ENCODE measurements around the gene MUTYH. TPM values are rescaled to one million over a fixed set of nuclear protein-coding genes. Genes with fewer than 3 reads are reported as not detected.
A peak's percentile ranks its signal among the peaks of the same experiment; 100 is the strongest.
"Not testable (repeated sequence)": the region's sequence is repeated elsewhere in the genome, so short reads cannot be mapped to it uniquely, and the experiment has no call there.

Gene MUTYH
- total RNA-seq, 1 donor from 2014 or later: 25.1 TPM

DNA sequence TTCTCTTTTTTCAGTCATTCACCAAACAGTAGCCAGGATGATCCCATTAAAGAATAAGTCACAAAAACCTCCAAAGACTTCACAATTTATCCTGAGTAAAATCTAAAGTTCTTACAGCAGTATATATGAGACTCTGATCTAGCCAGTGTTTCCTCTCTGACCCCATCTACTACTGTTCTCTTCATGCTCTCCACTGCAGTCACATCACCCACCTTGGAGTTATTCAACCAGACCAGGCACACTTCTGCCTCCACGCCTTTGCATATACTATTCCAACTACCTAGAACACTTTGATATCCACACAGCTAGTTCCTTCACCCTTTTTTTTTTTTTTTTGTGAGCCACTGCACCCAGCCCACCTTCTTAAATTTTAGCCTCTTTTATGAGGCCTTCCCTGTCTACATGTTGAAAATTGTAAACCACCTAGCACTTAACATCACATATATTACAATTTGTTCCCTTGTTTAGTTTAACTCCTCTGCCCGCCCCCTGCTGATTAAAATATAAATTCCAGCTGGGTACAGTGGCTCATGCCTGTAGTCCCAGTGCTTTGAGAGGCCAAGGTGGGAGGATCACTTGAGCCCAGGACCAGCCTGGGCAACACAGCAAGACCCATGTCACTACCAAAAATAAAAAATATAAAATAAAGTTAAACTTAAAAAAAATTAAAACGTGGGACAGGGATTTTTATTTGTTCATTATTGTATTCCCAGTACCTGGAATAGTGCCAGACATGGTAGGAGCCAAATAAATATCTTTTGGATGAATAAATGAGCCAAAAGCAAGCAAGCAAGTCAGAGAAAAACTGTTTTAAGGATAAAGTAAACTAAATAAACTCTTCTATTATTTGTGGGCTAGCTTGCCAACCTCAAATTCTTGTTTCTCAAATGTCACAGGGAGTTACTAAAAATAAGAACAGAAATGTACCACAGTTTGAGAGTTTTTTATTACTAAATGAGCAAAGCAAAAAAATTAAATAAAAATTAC, 35.2 kb upstream of the MUTYH start:
- DNase-seq (ENCODE audit: extremely low spot score, unreplicated experiment): no peak
- Mint-ChIP-seq H3K4me1 (ENCODE audit: unreplicated experiment) (peaks cover 10% of the 10 kb centered on the region), H3K27ac (ENCODE audit: unreplicated experiment) (no peak overlapping the region), H3K36me3 (ENCODE audit: unreplicated experiment) (no peaks in the 10 kb centered on the region), H3K27me3 (ENCODE audit: unreplicated experiment) (peaks cover 20% of the 10 kb centered on the region), H3K9me3 (ENCODE audit: unreplicated experiment) (no peaks in the 10 kb centered on the region), H3K4me3 (ENCODE audit: unreplicated experiment) (no peak overlapping the region)
- TF ChIP-seq, protein P1, sequence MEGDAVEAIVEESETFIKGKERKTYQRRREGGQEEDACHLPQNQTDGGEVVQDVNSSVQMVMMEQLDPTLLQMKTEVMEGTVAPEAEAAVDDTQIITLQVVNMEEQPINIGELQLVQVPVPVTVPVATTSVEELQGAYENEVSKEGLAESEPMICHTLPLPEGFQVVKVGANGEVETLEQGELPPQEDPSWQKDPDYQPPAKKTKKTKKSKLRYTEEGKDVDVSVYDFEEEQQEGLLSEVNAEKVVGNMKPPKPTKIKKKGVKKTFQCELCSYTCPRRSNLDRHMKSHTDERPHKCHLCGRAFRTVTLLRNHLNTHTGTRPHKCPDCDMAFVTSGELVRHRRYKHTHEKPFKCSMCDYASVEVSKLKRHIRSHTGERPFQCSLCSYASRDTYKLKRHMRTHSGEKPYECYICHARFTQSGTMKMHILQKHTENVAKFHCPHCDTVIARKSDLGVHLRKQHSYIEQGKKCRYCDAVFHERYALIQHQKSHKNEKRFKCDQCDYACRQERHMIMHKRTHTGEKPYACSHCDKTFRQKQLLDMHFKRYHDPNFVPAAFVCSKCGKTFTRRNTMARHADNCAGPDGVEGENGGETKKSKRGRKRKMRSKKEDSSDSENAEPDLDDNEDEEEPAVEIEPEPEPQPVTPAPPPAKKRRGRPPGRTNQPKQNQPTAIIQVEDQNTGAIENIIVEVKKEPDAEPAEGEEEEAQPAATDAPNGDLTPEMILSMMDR (IDR thresholded peaks at IDR 0.05): no peak

DNA sequence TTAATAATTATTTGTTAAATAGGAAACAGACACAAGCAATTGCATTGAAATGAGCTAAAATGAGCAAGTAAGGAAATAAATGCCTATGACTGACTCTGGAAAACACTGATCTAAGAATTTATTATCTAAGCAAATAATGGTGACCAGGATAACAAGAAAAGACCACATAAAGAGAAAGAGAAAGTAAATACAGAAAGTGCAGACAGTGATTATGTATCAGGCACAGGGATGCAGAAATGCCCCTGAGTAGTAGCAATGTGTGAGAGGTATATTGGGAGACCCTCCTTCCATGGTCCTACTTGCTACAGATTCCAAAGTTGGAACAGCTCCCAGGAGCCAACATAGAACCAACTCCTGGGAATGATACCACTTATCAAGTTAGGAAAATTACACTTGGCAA, 33.3 kb upstream of the MUTYH start:
- Mint-ChIP-seq H3K27me3 (ENCODE audit: unreplicated experiment) (peaks cover 17% of the 10 kb centered on the region), H3K4me1 (ENCODE audit: unreplicated experiment) (peaks cover 10% of the 10 kb centered on the region), H3K36me3 (ENCODE audit: unreplicated experiment) (no peaks in the 10 kb centered on the region), H3K4me3 (ENCODE audit: unreplicated experiment) (no peak overlapping the region), H3K9me3 (ENCODE audit: unreplicated experiment) (no peaks in the 10 kb centered on the region), H3K27ac (ENCODE audit: unreplicated experiment) (no peak overlapping the region)
- DNase-seq (ENCODE audit: extremely low spot score, unreplicated experiment): no peak
- TF ChIP-seq, protein P1 (IDR thresholded peaks at IDR 0.05): no peak

DNA sequence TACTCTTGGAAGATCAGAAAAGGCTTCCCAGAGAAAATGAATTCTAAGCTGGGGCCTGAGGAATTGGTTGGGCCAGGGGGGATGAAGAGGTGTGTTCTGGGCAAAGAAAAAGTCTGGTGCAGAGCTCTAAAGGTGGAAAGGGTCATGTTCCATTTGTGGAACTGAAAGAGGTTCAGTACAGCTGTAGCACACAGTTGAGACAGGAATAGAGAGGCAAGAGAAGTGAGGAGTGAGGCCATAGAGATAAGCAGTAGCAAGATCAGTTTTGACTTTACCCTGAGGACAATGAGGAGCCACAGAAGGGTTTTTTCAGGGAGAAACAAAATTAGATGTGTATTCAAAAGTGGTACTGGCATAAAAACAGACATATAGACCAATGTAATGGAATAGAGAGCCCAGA, 30.3 kb upstream of the MUTYH start:
- Mint-ChIP-seq H3K27ac (ENCODE audit: unreplicated experiment) (no peak overlapping the region), H3K36me3 (ENCODE audit: unreplicated experiment) (no peaks in the 10 kb centered on the region), H3K27me3 (ENCODE audit: unreplicated experiment) (peaks cover 17% of the 10 kb centered on the region), H3K4me1 (ENCODE audit: unreplicated experiment) (peaks cover 6% of the 10 kb centered on the region), H3K9me3 (ENCODE audit: unreplicated experiment) (no peaks in the 10 kb centered on the region), H3K4me3 (ENCODE audit: unreplicated experiment) (no peak overlapping the region)
- TF ChIP-seq, protein P1 (IDR thresholded peaks at IDR 0.05): no peak
- no peak for DNase-seq (ENCODE audit: extremely low spot score, unreplicated experiment)

DNA sequence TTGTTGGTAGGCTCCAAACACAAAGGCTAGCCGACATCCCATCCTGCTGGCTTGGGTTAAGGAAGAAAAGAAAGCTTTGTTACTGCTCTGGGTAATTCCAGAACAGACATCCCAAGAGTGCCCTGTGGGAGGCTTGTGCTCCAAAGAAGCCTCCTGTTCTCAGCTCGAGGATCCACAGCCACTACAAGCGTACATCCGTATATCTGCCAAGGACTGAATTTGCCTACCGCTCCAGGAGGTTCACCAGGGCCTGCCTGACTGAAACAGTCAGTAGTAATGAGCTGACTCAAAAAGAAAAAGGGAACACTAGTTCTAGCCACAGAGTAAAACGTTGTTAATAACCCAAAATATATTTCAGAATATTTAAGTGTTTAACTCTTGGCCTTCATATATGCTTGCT, 24.8 kb upstream of the MUTYH start:
- Mint-ChIP-seq H3K27me3 (ENCODE audit: unreplicated experiment) (no peaks in the 10 kb centered on the region), H3K36me3 (ENCODE audit: unreplicated experiment) (no peaks in the 10 kb centered on the region), H3K4me3 (ENCODE audit: unreplicated experiment) (no peak overlapping the region), H3K27ac (ENCODE audit: unreplicated experiment) (no peak overlapping the region), H3K4me1 (ENCODE audit: unreplicated experiment) (peaks cover 9% of the 10 kb centered on the region), H3K9me3 (ENCODE audit: unreplicated experiment) (no peaks in the 10 kb centered on the region)
- DNase-seq (ENCODE audit: extremely low spot score, unreplicated experiment): peak; percentile 42
- TF ChIP-seq, protein P1 (IDR thresholded peaks at IDR 0.05): no peak

DNA sequence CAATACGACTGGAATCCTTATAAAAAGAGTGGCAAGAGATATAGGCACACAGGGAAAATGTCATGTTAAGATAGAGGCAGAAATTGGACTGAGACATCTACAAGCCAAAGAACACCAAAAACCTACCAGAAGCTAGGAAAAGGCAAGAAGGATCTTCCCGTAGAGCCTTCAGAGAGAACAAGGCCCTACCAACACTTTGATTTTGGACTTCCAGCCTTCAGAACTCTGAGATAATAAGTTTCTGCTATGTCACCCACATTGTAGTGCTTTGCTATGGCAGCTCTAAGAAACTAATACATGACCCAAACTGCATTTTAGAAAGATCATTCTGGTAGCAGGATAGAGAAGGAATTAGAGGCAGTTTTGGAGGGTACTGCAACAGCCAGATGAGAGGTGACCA, 24.1 kb upstream of the MUTYH start:
- no peak overlapping the region for H3K27ac Mint-ChIP-seq (ENCODE audit: unreplicated experiment)
- H3K4me3 Mint-ChIP-seq (ENCODE audit: unreplicated experiment): no peak overlapping the region
- TF ChIP-seq, protein P1 (IDR thresholded peaks at IDR 0.05): no peak
- no peak for DNase-seq (ENCODE audit: extremely low spot score, unreplicated experiment)
- peaks cover 12% of the 10 kb centered on the region for H3K4me1 Mint-ChIP-seq (ENCODE audit: unreplicated experiment)
- no peaks in the 10 kb centered on the region for H3K36me3 Mint-ChIP-seq (ENCODE audit: unreplicated experiment)
- H3K9me3 Mint-ChIP-seq (ENCODE audit: unreplicated experiment): no peaks in the 10 kb centered on the region
- H3K27me3 Mint-ChIP-seq (ENCODE audit: unreplicated experiment): no peaks in the 10 kb centered on the region

DNA sequence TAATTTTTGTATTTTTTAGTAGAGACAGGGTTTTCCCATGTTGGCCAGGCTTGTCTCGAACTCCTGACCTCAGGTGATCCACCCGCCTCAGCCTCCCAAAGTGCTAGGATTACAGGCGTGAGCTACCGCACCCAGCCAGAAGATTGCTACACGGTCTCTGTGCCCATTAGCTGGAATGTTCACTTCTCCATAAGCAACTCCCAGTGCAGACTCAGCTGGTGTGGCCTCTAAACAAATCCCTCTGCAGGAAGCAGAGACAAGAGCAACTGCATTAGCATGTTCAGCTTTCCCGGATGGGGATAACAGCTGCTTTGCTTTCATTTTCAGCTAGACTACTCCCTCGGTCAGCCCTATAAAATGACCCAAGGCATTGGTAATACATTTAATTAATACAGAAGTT, 20.7 kb upstream of the MUTYH start:
- H3K9me3 Mint-ChIP-seq (ENCODE audit: unreplicated experiment); H3K27me3 Mint-ChIP-seq (ENCODE audit: unreplicated experiment); DNase-seq (ENCODE audit: extremely low spot score, unreplicated experiment); H3K4me3 Mint-ChIP-seq (ENCODE audit: unreplicated experiment); H3K36me3 Mint-ChIP-seq (ENCODE audit: unreplicated experiment): not testable (repeated sequence)
- H3K27ac Mint-ChIP-seq (ENCODE audit: unreplicated experiment): peak overlapping the region; percentile 68
- H3K4me1 Mint-ChIP-seq (ENCODE audit: unreplicated experiment): peaks cover 12% of the 10 kb centered on the region

All from osteocyte (in vitro differentiated cells).